Breast epithelium (tissue), 4 donors: Measurements from ENCODE around the gene TPRA1. TPM values are rescaled to one million over a fixed set of nuclear protein-coding genes. Genes with fewer than 3 reads are reported as not detected.

Source experiments
- DNase-seq, 2 donors: peaks; one replicate each; pipeline ENCODE4 v3.0.0-alpha.2; 2019; ENCODE audit warnings: low spot score in 2 of 2
- H3K27ac ChIP-seq, 2 donors: fragments of 200-600 bp; sonication (generic) in 1 of 2; one replicate each; pipeline ENCODE4 v1.5.1; 2016 to 2019; ENCODE audit warnings: mild to moderate bottlenecking in 1 of 2
- H3K27me3 ChIP-seq, 2 donors: fragments of 200-600 bp; sonication (generic) in 1 of 2; one replicate each; pipeline versions ENCODE4 v1.5.1 to v1.6.0; 2017 to 2019; ENCODE audit warnings: control low read depth in 1 of 2, mild to moderate bottlenecking in 1 of 2
- H3K36me3 ChIP-seq: fragments of 200-600 bp; one replicate; pipeline ENCODE4 v1.5.1; 2019
- H3K4me1 ChIP-seq, 2 donors: fragments of 200-600 bp; sonication (generic); one replicate each; pipeline ENCODE4 v1.5.1; 2016 to 2019; ENCODE audit warnings: control low read depth in 1 of 2
- H3K4me3 ChIP-seq, 3 donors: fragments of 200-600 bp; sonication (generic); 1 replicate in 2 of 3; 2 replicates in 1 of 3; pipeline ENCODE4 v1.5.1; 2016 to 2019; ENCODE audit warnings: mild to moderate bottlenecking in 3 of 3, moderate library complexity in 2 of 3
- H3K9me3 ChIP-seq, 2 donors: fragments of 200-600 bp; sonication (generic) in 1 of 2; one replicate each; pipeline ENCODE4 v1.5.1; 2016 to 2019; ENCODE audit warnings: control low read depth in 1 of 2
- CTCF ChIP-seq, 3 donors: fragments of 450-650 bp; IDR thresholded peaks; one replicate each; pipeline ENCODE4 v1.5.1; 2016 to 2017; ENCODE audit warnings: antibody characterized with exemption in 3 of 3, mild to moderate bottlenecking in 3 of 3, moderate library complexity in 3 of 3
- POLR2A ChIP-seq: fragments of 450-650 bp; IDR thresholded peaks from one replicate; pipeline ENCODE4 v1.6.1; 2016; ENCODE audit warnings: antibody characterized with exemption, mild to moderate bottlenecking, moderate library complexity
- POLR2AphosphoS5 ChIP-seq, 3 donors: sonication (generic); formaldehyde crosslinking; IDR thresholded peaks; one replicate each; pipeline ENCODE4 v1.6.1; 2017; ENCODE audit warnings: antibody characterized with exemption in 3 of 3
- intact Hi-C: fragments of 100-400 bp; cut with DNase I; formaldehyde crosslinking; loops from one replicate; pipeline ENCODE4 v1.15.1; 2023; ENCODE audit warnings: low total_unique reads
- total RNA-seq, 3 donors: library from RNA; depleted of rRNA; stranded (reverse); fragments of >200 nt; gene quantifications; one replicate each; pipeline ENCODE4 v1.1.0, GENCODE V29; 2016

TPRA1 gene
- total RNA-seq, 3 donors from 2014 or later, result 32.1 to 49.0 (median 39.8) TPM

DNA sequence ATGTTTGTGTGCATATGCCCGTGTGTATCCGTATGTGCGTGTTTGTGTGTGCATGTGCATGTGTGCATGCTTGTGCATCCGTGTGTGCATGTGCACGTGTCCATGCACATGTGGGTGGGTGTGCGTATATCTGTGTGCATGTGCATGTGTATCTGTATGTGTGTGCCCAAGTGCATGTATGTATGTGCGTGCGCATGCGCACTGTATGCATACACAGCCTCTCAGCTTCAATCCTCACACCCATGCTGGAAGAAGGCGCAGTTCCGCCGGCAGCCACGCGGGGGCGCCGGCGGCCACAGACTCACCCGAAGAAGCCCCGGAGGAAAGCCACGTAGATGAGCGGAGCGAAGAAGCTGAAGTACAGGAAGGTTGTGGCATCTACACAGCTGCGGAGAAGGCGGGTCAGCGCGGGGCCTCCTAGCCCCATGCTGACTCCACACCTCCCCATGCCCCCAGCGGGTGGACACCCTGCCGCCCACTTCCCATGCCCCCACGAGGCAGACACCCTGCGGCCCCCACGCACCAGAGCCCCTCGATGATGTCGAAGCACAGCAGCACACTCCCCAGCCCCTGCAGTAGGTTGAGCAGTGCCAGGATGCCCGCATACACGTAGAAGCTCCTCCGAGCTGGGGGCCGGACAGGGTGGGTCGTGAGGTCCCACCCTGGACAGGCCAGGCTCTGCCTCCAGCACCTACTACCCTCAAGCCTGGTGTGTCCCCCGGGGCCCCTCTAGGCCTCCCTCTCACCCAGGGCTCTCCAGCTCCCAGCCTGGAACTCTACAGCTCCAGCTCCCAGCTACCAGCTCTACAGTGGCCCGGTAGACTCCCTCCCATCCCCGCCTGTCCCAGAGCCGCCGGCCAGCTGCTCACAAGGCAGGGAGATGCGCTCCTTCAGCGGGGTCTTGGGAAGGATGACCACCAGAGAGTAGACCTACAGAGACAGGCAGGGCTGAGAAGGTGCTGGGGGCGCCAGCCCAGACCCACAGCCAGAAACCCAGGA is 15.4 kb downstream of the TPRA1 start:
- no peak for TF ChIP-seq POLR2A
- TF ChIP-seq CTCF (IDR thresholded peaks at IDR 0.05), result peak; percentile 91 to 95 (median 93)
- peak in 1 of 3 donors; percentile 19 for TF ChIP-seq POLR2AphosphoS5 (IDR thresholded peaks at IDR 0.05)
- H3K27ac ChIP-seq, result peak overlapping the region; percentile 15 to 63
- no peaks in the 10 kb centered on the region for H3K36me3 ChIP-seq
- peak; percentile 82 to 86 for DNase-seq
- intact Hi-C loops, result no loop called here
- no peaks in the 10 kb centered on the region for H3K4me1 ChIP-seq
- peak overlapping the region in 1 of 3 donors; percentile 42 for H3K4me3 ChIP-seq
- H3K27me3 ChIP-seq, result no peaks in the 10 kb centered on the region
- no peaks in the 10 kb centered on the region for H3K9me3 ChIP-seq

- H3K9me3 ChIP-seq, result no peaks in the 10 kb centered on the region
- DNase-seq, result no peak
- no peaks in the 10 kb centered on the region for H3K4me1 ChIP-seq
- no peaks in the 10 kb centered on the region for H3K27me3 ChIP-seq
- intact Hi-C loops, result no loop called here
- H3K27ac ChIP-seq, result no peak overlapping the region
- no peaks in the 10 kb centered on the region for H3K36me3 ChIP-seq
- H3K4me3 ChIP-seq, result no peak overlapping the region
- no peak for TF ChIP-seq POLR2A
These were observed 16.6 kb downstream of the TPRA1 start for GRCh38 chr3:127573912-127574311.

DNA sequence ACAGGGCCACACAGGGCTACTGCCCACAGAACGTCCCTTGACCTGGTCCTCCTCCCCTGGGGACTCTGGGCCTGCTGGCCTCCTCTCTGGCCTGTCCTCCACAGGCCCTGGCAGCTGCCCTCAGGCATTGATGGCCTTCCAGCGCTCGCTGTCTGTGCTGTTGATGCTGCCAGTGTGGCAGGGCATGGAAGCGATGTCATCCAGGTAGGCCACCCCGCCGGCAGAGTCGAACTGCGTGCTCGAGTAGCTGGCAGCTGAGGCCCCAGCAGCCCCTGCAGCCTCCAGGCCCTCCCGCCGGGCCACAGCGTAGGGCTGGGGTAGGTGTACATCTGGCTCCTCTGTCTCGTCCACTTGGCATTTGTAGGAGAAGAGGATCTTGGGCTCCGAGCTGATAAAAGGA is 17.1 kb downstream of the TPRA1 start:
- DNase-seq, result no peak
- Histone ChIP-seq H3K9me3 (no peaks in the 10 kb centered on the region), H3K36me3 (no peaks in the 10 kb centered on the region), H3K4me3 (no peak overlapping the region), H3K27me3 (no peaks in the 10 kb centered on the region), H3K27ac (no peak overlapping the region), H3K4me1 (no peaks in the 10 kb centered on the region)
- TF ChIP-seq POLR2AphosphoS5 (IDR thresholded peaks at IDR 0.05) (no peak), POLR2A (no peak), CTCF (IDR thresholded peaks at IDR 0.05) (no peak)
- intact Hi-C loops, result no loop called here

DNA sequence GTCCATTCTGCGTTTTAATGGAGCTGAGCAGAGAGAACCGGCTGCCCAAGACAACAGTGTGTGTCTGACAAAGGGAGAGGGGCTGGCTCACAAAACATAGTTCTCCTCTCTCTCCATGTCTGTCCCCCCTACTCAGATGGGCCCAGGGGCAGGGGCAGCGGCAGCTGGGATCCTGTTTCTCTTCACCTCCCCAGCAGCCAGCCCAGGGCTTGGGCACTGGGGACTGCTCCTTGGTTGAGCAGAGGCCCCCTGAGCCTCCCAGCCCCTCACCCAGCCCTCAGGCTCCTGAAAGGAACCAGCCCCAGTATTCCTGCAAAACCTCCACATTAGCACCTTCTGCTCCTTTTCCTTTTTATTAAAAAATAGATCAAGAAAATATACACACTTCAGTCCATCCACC is 17.8 kb downstream of the TPRA1 start:
- H3K36me3 ChIP-seq, result no peaks in the 10 kb centered on the region
- intact Hi-C loops, result no loop called here
- no peak for DNase-seq

GRCh38 chr3:127572186-127572585 is 18.3 kb downstream of the TPRA1 start:
- Histone ChIP-seq H3K27me3 (no peaks in the 10 kb centered on the region), H3K4me1 (no peaks in the 10 kb centered on the region), H3K36me3 (no peaks in the 10 kb centered on the region), H3K9me3 (no peaks in the 10 kb centered on the region), H3K4me3 (no peak overlapping the region), H3K27ac (no peak overlapping the region)
- no peak for DNase-seq
- intact Hi-C loops, result no loop called here
- no peak for TF ChIP-seq POLR2AphosphoS5 (IDR thresholded peaks at IDR 0.05)
- TF ChIP-seq CTCF (IDR thresholded peaks at IDR 0.05), result no peak
- no peak for TF ChIP-seq POLR2A

More for the DNA sequence above, 17.8 kb downstream of the TPRA1 start:
- Histone ChIP-seq H3K9me3 (no peaks in the 10 kb centered on the region), H3K4me1 (no peaks in the 10 kb centered on the region), H3K4me3 (no peak overlapping the region), H3K27ac (no peak overlapping the region), H3K27me3 (no peaks in the 10 kb centered on the region)
- TF ChIP-seq POLR2AphosphoS5 (IDR thresholded peaks at IDR 0.05) (no peak), CTCF (IDR thresholded peaks at IDR 0.05) (no peak), POLR2A (no peak)
